KG1 (cell line): ENCODE data around the gene NPEPL1.

Source experiments
- DNase-seq: peaks from one replicate; lab custom pipeline; 2025; lab: John Stamatoyannopoulos, UW

Gene NPEPL1

GRCh38 chr20:58685988-58686387, 6.6 kb upstream of the NPEPL1 start:
- DNase-seq, result no peak

DNA sequence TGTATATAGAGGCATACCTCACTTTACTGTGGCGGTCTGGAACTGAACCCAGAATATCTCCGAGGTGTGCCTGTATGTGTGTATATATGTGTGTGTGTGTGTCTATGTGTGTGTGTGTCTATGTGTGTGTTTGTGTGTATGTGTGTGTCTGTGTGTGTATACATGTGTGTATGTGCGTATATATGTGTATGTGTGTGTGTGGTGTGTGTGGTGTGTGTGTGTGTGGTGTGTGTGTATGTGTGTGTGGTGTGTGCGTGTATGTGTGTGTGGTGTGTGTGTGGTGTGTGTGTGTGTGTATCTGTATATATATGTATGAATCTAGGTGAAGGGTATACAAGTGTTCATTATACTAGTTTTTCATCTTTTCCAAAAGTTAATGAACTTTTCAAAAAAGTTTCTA, 4.2 kb upstream of the NPEPL1 start:
- DNase-seq, result no peak

GRCh38 chr20:58688840-58689239, 3.8 kb upstream of the NPEPL1 start:
- no peak for DNase-seq

DNA sequence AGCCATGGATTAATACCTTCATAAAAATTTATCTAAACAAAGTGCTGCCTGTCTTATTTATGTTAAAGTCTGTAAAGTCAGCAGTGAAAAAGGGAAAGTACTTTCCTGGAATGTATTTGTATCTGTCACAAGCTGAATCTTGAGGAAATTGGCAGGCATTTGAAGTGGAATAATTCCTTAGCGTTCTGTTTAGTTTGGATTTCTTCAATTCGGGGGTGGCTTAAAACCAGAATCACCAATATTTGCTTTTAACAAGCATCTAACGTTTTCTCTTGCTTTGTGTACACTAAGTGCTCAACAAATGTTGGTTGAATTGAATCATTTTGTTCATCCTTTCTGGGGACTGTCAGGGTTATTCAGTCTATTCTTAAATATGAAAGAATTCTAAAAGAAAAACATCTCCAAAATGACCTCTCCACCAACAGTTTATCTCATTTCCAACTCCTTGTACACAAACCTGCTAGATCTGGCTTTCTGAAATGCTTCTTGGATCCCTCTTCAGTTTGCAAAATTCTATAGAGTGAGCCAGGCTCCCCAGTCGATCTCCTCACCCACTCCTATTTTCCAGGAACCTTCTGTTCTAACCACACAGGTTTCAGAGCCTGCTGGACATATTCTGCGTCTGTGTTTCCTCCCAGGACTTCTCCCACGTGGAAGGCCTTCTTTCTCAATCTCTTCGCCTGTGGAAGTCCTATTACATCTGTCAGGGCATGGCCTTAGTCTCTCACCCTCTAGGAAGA, 2.0 kb upstream of the NPEPL1 start:
- no peak for DNase-seq

DNA sequence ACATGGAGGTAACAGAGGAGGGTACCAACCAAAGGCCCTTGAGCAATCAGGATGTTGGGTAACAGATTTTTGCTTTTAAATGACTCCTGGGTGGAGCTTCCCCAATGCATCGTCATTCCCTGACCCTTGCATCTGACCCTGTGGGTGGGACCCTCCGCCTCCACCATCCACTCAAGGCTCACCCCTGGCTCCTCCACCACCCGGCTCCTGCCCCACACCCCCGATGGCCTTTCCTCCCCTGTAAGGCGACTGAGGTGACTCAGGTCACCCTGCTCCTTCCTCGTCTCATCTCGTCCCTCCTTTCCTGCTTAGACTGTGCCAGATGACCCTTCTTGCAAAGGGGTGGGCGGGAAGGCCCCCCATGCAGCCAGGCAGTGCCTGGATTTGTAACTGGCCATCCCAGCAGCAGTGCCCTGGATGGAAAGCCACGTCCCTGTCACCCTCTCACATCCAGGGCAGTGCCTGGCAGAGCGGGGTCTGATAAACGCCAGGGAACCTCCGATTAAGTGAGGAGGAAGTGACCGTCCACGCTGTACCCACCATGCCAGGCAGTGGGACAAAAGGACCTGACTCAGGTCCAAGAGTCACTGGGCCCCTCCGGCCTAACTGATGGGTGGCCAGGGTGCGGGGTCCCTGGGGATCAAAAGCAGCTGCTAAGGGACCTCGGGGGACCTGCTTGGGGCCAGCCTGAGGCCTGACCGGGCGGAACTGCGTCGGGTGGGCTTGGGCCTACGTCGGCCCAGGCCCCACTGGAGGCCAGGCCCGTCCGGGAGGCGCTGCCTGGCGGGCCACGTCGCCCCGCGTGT, 624 bp upstream of the NPEPL1 start:
- no peak for DNase-seq

GRCh38 chr20:58693226-58694006, 816 bp downstream of the NPEPL1 start:
- no peak for DNase-seq

DNA sequence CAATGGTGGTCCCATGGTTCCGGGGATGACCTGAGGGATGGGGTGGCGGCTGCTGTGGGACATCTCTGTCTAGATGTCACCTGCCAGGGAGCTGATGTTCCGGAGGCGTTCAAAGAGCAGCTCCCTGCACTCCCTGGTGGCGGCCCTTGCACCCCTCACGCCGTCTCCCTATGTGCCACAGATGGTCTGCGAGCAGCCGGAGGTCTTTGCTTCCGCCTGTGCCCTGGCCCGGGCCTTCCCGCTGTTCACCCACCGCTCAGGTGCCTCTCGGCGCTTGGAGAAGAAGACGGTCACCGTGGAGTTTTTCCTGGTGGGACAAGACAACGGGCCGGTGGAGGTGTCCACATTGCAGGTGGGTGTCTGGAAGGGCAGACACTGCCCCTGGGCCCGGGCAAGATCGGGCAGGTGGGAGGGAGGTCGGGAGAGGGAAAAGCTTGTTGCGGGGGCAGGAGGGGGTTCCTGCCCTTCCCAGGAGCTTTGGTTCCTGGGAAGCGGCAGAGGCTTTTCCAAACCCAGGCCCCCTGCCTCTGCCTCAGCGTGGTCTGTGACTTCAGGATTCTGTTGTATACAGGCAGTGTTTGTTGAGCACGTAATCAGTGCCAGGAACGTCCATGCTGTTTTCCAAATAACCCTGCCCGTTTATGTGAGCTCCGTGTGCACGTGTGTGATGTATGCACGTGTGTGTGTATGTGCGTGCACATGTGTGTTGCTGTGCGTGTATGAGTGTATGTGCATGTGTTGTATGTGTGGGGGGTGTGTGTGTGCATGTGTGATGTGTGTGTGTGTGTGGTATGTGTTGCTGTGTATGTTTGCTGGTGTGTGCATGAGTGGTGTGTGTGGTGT, 1.9 kb downstream of the NPEPL1 start:
- no peak for DNase-seq

DNA sequence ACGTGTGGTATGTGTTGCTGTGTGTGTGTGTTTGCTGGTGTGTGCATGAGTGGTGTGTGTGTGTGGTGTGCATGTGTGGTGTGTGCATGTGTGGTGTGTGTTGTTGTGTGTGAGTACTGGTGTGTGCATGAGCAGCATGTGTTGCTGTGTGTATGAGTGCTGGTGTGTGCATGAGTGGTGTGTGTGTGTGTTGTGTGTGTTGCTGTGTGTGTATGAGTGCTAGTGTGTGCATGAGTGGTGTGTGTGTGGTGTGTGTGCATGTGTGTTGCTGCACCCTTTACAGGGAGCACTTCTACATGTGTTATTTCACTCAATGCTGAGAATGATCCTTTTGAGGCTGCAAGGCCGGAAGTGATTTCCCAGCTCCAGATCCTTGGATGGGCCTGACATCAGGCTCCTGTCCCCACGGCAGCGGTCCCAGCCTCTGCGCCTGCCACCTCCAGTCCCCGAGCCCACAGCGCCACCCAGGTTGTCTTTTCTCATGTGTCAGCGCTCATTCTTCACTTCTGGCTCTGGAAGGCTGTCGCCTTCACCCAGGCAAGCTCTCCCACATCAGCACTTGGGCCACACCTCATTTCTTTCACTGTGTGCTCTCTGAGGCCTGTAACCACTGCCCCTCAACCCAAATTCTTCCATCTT, 2.6 kb downstream of the NPEPL1 start:
- no peak for DNase-seq

DNA sequence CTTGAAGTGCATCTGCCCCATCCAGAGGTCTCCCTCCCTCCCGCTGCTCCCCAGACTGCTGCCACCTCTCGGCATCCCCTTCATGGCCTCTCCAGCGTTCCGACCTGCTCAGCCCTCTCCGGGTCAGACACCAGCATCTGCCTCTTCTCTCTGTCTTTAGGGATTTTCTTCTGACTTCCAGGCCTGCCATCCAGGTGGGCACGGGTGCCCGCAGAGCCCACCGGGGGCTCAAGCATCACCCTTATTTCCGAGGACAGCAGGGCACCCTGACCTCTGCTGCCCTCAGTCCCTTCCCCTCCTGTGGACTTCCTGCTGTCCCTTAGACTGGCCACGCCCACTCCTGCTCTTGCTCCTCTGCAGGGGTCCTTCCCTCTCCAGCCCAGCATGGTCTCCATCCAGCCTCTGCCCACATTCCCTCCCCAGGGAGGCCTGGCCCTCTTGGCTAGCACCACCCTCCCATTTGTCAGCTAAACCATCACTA, 3.3 kb downstream of the NPEPL1 start:
- no peak for DNase-seq

- no peak for DNase-seq
These were observed 3.9 kb downstream of the NPEPL1 start for GRCh38 chr20:58696411-58696961.

DNA sequence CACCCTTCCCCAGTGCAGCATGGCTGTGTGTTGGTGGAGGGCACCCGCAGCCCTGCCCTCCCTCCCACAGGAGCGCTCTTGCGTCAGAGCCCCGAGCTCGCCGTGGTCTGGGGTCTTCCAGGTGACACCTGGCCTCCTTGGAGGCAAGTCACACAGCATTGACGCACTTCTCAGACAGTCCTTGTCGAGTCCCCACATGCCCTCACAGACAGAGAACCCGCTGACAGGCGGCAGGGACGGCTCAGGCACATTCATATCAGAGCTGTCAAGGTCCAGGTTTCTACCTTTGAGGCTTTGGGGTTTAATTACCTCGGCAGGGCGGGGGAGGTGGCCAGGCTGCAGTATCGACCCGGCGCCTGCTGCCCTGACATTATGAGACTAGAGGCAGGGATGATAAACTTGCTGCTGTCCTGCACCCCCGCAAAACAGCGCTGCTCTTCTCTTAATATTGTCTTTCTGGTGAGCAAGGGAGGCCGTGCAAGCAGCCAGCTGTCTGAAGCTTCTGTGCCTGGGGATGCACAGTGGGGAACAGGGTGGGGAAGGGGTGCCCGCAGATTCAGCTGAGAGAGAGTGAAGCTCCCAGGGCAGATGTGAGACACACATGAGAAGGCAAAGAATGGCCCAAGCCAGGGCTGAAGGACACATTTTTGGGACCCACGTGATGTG, 4.7 kb downstream of the NPEPL1 start:
- no peak for DNase-seq

DNA sequence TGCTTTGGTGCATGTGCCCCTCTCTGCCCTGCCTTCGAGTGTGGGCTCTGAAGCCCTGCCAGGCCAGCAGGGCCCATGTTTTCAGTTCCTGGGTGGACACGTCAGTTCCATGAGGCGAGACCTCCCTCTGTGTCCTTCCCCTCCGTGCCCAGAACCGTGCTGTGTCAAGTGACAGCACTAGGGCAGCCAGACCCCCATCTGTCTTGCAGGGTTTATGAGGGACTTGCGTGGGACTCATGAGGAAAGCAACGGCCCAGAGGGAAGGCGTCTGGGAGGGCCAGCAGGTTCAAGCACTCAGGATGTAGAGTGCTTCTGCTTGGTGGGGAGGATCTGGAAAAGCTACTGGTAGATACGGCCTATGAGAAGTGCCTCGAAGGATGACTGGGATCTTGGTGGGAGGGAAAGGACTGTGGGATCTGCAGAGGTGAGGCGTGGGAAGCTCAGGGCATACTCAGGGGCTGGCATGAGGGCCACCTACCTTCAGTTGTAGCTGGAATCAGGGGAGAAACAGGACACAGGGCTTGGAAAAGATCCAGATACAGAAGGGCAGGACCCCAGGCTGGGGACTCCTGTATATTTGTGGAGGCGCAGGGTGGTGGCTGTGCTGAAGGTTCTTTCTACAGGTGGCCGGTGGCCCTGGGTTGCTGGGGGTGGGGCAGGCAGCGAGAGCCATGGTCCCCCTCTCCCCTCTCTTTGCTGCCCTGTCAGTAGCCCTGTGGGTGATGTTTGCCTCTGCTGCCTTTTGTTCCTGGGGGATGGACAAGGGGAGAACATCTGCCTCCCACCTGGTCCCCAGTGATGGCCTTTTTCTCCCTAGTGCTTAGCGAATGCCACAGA, 5.5 kb downstream of the NPEPL1 start:
- DNase-seq, result no peak

- no peak for DNase-seq
These were observed 6.4 kb downstream of the NPEPL1 start for GRCh38 chr20:58698741-58699622.

DNA sequence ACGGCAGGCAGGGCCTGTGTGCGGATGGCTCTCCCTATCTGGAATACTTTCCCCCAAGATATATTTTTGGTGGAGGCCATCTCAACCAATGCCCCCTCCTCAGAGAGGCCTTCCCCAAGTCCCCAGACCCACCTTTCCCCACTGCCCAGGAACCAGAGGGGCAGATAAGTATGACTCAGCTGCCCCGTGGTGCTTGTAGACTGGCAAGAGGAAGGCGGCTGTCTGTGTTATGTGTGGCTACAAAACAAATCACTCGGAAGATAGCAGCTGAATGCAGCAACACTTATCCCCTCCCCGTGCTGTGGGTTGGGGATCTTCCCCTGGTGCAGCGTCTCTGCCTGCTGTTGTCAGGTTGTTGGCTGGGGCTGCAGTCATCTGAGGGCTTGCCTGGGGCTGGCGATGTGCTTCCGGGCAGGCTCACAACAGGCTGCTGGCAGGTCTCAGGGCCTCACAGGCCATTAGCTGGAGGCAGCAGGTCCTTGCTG, 7.1 kb downstream of the NPEPL1 start:
- DNase-seq, result no peak

DNA sequence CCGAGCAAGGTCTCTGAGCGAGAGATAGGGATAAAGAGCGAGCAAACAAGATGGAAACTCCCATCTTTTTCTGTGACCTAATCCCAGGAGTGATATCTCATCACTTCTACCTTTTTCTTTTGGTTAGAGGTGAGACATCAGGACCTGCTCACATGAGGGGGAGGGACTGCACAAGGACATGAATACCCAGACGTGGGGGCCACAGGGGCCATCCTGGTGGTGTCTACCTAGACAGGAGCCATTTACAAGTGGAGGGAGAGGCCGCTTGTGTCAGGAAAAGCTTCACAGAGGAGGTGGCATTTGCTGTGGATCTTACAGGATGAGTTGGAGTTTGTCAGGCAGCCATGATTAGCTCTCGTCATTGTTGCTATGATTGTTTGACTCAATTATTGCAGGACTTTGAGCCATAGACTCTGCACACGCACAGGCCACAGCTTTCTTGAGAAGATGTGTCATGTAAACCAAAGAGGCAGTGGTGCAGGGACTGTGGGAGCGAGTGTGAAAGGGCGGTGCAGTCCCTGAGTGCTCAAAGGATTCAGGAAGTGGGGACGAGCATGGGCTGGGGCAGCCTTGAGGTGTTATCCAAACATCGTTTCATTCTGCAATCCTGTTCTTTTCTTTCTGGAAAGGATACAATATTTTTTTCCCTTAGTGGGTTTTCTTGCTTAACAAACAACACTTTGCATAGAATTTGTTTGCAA, 7.7 kb downstream of the NPEPL1 start:
- no peak for DNase-seq

- no peak for DNase-seq
These were observed 8.2 kb downstream of the NPEPL1 start for GRCh38 chr20:58700823-58701222.

DNA sequence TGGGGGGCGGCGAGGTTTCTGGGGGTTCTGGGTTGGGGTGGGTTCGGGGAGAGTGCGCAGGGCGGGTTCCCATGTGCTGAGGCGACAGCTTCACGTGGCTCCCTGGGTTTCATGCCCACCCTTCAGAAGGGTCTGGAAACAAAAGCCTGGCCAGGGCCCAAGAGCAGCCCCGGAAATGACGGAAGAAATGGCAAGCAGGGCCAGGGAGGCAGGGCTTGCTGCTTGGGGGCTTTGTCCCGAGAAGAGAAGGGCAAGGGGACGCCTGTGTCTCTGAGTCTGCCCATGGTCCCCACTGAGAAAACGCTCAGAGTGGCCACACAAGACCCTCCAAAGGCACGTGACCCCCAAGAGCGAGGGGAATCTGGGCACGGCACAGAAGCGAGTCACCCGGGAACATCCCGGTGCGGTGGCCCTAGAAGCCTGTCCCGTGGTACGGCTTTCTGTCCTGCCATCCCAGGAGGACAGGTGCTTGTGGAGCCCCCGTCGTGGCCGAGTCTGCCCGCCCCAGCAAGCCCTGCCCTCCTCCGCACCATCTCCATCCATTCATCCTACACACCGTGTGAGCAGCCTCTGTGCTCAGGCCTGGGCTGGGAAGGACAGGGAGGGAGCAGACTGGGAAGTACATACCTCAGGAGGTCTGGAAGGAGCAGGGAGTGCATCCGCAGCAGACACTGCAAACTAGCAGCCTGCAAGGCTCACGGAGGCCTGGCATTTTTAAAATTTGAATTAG, 9.0 kb downstream of the NPEPL1 start:
- DNase-seq, result no peak
